ENCODE results near the gene EMP3.
"Not testable (repeated sequence)": the region's sequence is repeated elsewhere in the genome, so short reads cannot be mapped to it uniquely, and the experiment has no call there.

Gene EMP3, protein sequence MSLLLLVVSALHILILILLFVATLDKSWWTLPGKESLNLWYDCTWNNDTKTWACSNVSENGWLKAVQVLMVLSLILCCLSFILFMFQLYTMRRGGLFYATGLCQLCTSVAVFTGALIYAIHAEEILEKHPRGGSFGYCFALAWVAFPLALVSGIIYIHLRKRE

GRCh38 chr19:48325265-48325910, at the start of gene EMP3:
EMP3 (plus strand) TSS chr19:48325552; CDS start chr19:48326845, 1,293 bp downstream.
- peak within 1 kb of the TSS; percentile 99 for H3K27ac Mint-ChIP-seq (ENCODE audit: low read depth)
- DNase-seq (ENCODE audit: low spot score in 2 of 2) (peak; percentile 54 to 79), ATAC-seq (replicated peaks; ENCODE audit: extremely low read depth, poor library complexity, severe bottlenecking) (peak; percentile 37)
- H3K9me3 Mint-ChIP-seq: no peaks in the 10 kb centered on the region
- H3K27me3 Mint-ChIP-seq: no peaks in the 10 kb centered on the region
- H3K36me3 Mint-ChIP-seq (ENCODE audit: insufficient read depth): peaks cover 51% of the 10 kb centered on the region
- peaks cover 86% of the 10 kb centered on the region for H3K4me1 Mint-ChIP-seq
- peak within 1 kb of the TSS; percentile 99 for H3K4me3 Mint-ChIP-seq

DNA sequence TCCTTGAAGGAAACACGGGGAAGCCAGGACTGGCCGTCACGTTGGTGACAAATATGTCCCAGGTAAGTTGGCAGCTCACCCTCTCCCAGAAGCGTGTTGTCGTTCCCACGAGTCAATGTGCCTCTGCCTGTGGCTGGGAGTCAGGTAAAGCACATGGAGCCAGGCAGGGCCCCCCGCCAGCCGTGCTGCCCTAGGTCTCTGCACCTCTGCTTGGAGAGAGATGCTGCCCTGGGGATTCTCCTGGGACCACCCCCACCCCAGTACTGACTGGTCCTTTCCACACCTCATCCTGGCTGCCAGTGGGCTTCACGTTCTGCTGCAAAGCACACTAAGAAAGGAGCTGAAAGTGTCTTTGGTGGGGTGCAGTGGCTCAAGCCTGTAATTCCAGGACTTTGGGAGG, 45.6 kb upstream of the EMP3 start:
- ATAC-seq (replicated peaks; ENCODE audit: extremely low read depth, poor library complexity, severe bottlenecking) (no peak), DNase-seq (ENCODE audit: low spot score in 2 of 2) (no peak)
- H3K36me3 Mint-ChIP-seq (ENCODE audit: insufficient read depth): no peaks in the 10 kb centered on the region
- no peaks in the 10 kb centered on the region for H3K9me3 Mint-ChIP-seq
- H3K27ac Mint-ChIP-seq (ENCODE audit: low read depth): no peak overlapping the region
- H3K4me3 Mint-ChIP-seq: no peak overlapping the region
- H3K4me1 Mint-ChIP-seq: no peaks in the 10 kb centered on the region
- peaks cover 24% of the 10 kb centered on the region for H3K27me3 Mint-ChIP-seq

GRCh38 chr19:48283908-48284307, 41.4 kb upstream of the EMP3 start:
- ATAC-seq (replicated peaks; ENCODE audit: extremely low read depth, poor library complexity, severe bottlenecking) (no peak), DNase-seq (ENCODE audit: low spot score in 2 of 2) (no peak)
- Mint-ChIP-seq H3K4me3 (no peak overlapping the region), H3K4me1 (no peaks in the 10 kb centered on the region), H3K27ac (ENCODE audit: low read depth) (no peak overlapping the region), H3K27me3 (peaks cover 23% of the 10 kb centered on the region), H3K36me3 (ENCODE audit: insufficient read depth) (no peaks in the 10 kb centered on the region), H3K9me3 (no peaks in the 10 kb centered on the region)

- no peaks in the 10 kb centered on the region for H3K36me3 Mint-ChIP-seq (ENCODE audit: insufficient read depth)
- no peaks in the 10 kb centered on the region for H3K4me1 Mint-ChIP-seq
- H3K27me3 Mint-ChIP-seq: peaks cover 23% of the 10 kb centered on the region
- no peak overlapping the region for H3K27ac Mint-ChIP-seq (ENCODE audit: low read depth)
- ATAC-seq (replicated peaks; ENCODE audit: extremely low read depth, poor library complexity, severe bottlenecking): no peak
- H3K4me3 Mint-ChIP-seq: no peak overlapping the region
- no peaks in the 10 kb centered on the region for H3K9me3 Mint-ChIP-seq
- no peak for DNase-seq (ENCODE audit: low spot score in 2 of 2)
Measured at GRCh38 chr19:48284896-48285295, 40.5 kb upstream of the EMP3 start.

DNA sequence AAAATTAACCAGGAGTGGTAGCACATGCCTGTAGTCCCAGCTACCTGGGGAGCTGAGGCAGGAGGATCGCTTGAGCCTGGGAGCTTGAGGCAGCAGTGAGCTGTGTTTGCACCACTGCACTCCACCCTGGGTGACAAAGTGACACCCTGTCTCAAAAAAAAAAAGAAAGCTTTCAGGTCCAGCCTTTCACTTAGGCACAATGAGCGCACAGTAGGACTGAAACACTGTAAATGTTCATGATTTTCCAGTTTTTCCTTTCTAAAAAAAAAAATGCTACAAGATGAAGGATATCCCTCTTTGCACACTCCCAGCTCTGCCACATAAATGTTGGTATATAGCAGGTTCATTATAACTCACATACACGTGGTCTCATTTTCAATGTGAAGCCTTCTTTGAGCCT, 37.6 kb upstream of the EMP3 start:
- no peaks in the 10 kb centered on the region for H3K36me3 Mint-ChIP-seq (ENCODE audit: insufficient read depth)
- H3K4me3 Mint-ChIP-seq: no peak overlapping the region
- H3K4me1 Mint-ChIP-seq: no peaks in the 10 kb centered on the region
- no peaks in the 10 kb centered on the region for H3K9me3 Mint-ChIP-seq
- no peak for DNase-seq (ENCODE audit: low spot score in 2 of 2)
- ATAC-seq (replicated peaks; ENCODE audit: extremely low read depth, poor library complexity, severe bottlenecking): no peak
- no peak overlapping the region for H3K27ac Mint-ChIP-seq (ENCODE audit: low read depth)
- peaks cover 23% of the 10 kb centered on the region for H3K27me3 Mint-ChIP-seq

GRCh38 chr19:48290401-48290770, 35.0 kb upstream of the EMP3 start:
- H3K9me3 Mint-ChIP-seq: no peaks in the 10 kb centered on the region
- H3K36me3 Mint-ChIP-seq (ENCODE audit: insufficient read depth): no peaks in the 10 kb centered on the region
- peaks cover 19% of the 10 kb centered on the region for H3K27me3 Mint-ChIP-seq
- H3K4me1 Mint-ChIP-seq: no peaks in the 10 kb centered on the region
- no peak overlapping the region for H3K27ac Mint-ChIP-seq (ENCODE audit: low read depth)
- DNase-seq (ENCODE audit: low spot score in 2 of 2) (no peak), ATAC-seq (replicated peaks; ENCODE audit: extremely low read depth, poor library complexity, severe bottlenecking) (no peak)
- peak overlapping the region; percentile 69 for H3K4me3 Mint-ChIP-seq

GRCh38 chr19:48290771-48291488, 34.4 kb upstream of the EMP3 start:
- Mint-ChIP-seq H3K4me3 (peak overlapping the region; percentile 69), H3K36me3 (ENCODE audit: insufficient read depth) (no peaks in the 10 kb centered on the region), H3K9me3 (no peaks in the 10 kb centered on the region), H3K4me1 (no peaks in the 10 kb centered on the region), H3K27me3 (peaks cover 19% of the 10 kb centered on the region), H3K27ac (ENCODE audit: low read depth) (no peak overlapping the region)
- peak; percentile 41 to 56 for DNase-seq (ENCODE audit: low spot score in 2 of 2)
- ATAC-seq (replicated peaks; ENCODE audit: extremely low read depth, poor library complexity, severe bottlenecking): peak; percentile 28

DNA sequence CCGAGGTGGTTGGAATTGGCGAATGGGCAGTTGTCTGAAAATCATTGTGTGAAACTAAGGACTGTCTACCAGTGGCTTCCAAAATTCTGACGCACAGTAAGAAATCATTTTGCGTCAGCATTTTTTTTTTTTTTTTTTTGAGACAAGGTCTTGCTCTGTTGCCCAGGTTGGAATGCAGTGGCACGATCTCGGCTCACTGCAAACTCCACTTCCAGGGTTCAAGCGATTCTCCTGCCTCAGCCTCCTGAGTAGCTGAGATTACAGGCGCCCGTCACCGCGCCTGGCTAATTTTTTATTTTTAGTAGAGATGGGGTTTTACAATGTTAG, 33.9 kb upstream of the EMP3 start:
- H3K4me1 Mint-ChIP-seq; H3K36me3 Mint-ChIP-seq (ENCODE audit: insufficient read depth); ATAC-seq (replicated peaks; ENCODE audit: extremely low read depth, poor library complexity, severe bottlenecking); DNase-seq (ENCODE audit: low spot score in 2 of 2); H3K9me3 Mint-ChIP-seq; H3K27ac Mint-ChIP-seq (ENCODE audit: low read depth): not testable (repeated sequence)
- Mint-ChIP-seq H3K27me3 (peaks cover 19% of the 10 kb centered on the region), H3K4me3 (peak overlapping the region; percentile 69)

DNA sequence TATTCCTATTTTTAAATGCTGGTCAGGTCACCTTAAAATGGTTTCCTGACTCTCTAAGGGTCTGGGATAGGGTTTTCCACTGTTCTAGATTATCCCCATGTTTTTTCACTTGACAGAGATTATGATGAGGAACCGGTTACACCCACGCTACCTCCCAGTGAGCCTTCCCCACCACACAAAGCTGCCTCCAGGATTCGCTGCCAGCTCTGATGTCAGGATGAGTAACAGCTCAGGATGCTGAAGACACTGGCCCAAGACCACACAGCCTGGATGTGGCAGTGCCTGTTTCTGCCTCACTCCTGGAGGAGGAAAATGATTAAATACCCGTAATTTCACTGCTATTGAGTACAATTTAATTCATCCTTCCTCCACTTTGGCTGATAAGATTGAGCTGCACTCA, 32.6 kb upstream of the EMP3 start:
- no peak overlapping the region for H3K27ac Mint-ChIP-seq (ENCODE audit: low read depth)
- ATAC-seq (replicated peaks; ENCODE audit: extremely low read depth, poor library complexity, severe bottlenecking): no peak
- H3K9me3 Mint-ChIP-seq: no peaks in the 10 kb centered on the region
- H3K4me1 Mint-ChIP-seq: no peaks in the 10 kb centered on the region
- H3K36me3 Mint-ChIP-seq (ENCODE audit: insufficient read depth): no peaks in the 10 kb centered on the region
- H3K27me3 Mint-ChIP-seq: peaks cover 19% of the 10 kb centered on the region
- no peak for DNase-seq (ENCODE audit: low spot score in 2 of 2)
- H3K4me3 Mint-ChIP-seq: no peak overlapping the region

DNA sequence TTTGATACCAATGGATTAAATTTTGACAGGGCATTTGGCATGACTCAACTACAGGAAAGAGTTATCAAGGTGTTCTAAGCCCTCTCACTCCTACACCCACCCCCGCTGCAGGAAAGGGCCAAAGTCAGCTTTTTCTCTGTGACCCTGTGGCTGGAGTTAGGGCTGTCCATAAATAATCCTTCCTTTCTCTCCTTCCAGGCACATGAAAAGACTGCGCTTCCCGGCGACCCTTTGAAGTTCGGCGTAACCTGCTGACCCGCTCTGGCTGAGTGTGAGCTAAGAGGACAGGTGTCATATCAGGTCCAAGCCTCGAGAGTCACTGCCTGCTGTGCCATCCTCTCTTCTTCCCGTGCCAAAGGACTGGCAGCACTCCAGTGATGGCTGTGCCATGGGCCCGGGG, 29.9 kb upstream of the EMP3 start:
- no peak for DNase-seq (ENCODE audit: low spot score in 2 of 2)
- no peak overlapping the region for H3K4me3 Mint-ChIP-seq
- H3K9me3 Mint-ChIP-seq: no peaks in the 10 kb centered on the region
- no peaks in the 10 kb centered on the region for H3K36me3 Mint-ChIP-seq (ENCODE audit: insufficient read depth)
- peaks cover 19% of the 10 kb centered on the region for H3K27me3 Mint-ChIP-seq
- no peak overlapping the region for H3K27ac Mint-ChIP-seq (ENCODE audit: low read depth)
- no peaks in the 10 kb centered on the region for H3K4me1 Mint-ChIP-seq
- no peak for ATAC-seq (replicated peaks; ENCODE audit: extremely low read depth, poor library complexity, severe bottlenecking)

GRCh38 chr19:48296963-48297734, 28.2 kb upstream of the EMP3 start:
- H3K4me3 Mint-ChIP-seq: no peak overlapping the region
- no peaks in the 10 kb centered on the region for H3K4me1 Mint-ChIP-seq
- no peaks in the 10 kb centered on the region for H3K36me3 Mint-ChIP-seq (ENCODE audit: insufficient read depth)
- no peak for DNase-seq (ENCODE audit: low spot score in 2 of 2)
- no peaks in the 10 kb centered on the region for H3K9me3 Mint-ChIP-seq
- H3K27ac Mint-ChIP-seq (ENCODE audit: low read depth): no peak overlapping the region
- H3K27me3 Mint-ChIP-seq: peaks cover 19% of the 10 kb centered on the region
- ATAC-seq (replicated peaks; ENCODE audit: extremely low read depth, poor library complexity, severe bottlenecking): no peak

- no peak for ATAC-seq (replicated peaks; ENCODE audit: extremely low read depth, poor library complexity, severe bottlenecking)
Measured at GRCh38 chr19:48297975-48298374, 27.4 kb upstream of the EMP3 start.

More at GRCh38 chr19:48297975-48298374, 27.4 kb upstream of the EMP3 start:
- Mint-ChIP-seq H3K9me3 (no peaks in the 10 kb centered on the region), H3K4me1 (no peaks in the 10 kb centered on the region), H3K27ac (ENCODE audit: low read depth) (no peak overlapping the region), H3K4me3 (no peak overlapping the region), H3K36me3 (ENCODE audit: insufficient read depth) (no peaks in the 10 kb centered on the region), H3K27me3 (peaks cover 19% of the 10 kb centered on the region)
- DNase-seq (ENCODE audit: low spot score in 2 of 2): no peak
